Stimulated activated CD8-positive, alpha-beta memory T cell treated with anti-CD3 and anti-CD28 coated beads, Interleukin-7, amount 100 ng/mL, for 24 hours (primary cell): ENCODE results near the gene STAG1.
"Not testable (repeated sequence)": the region's sequence is repeated elsewhere in the genome, so short reads cannot be mapped to it uniquely, and the experiment has no call there.

Source experiments
- DNase-seq: peaks from one replicate; pipeline ENCODE4 v3.0.0-alpha.2; 2020; ENCODE audit warnings: low read depth

STAG1 gene

GRCh38 chr3:136505676-136506075 is 246.5 kb downstream of the STAG1 start:
- DNase-seq, result no peak

GRCh38 chr3:136503056-136503455 is 249.1 kb downstream of the STAG1 start:
- DNase-seq, result no peak

- DNase-seq, result no peak
Observed at GRCh38 chr3:136498919-136499447, 253.2 kb downstream of the STAG1 start.

GRCh38 chr3:136495213-136495612 is 257.0 kb downstream of the STAG1 start:
- DNase-seq, result no peak

GRCh38 chr3:136490646-136491405 is 261.4 kb downstream of the STAG1 start:
- no peak for DNase-seq

GRCh38 chr3:136485777-136486176 is 266.4 kb downstream of the STAG1 start:
- no peak for DNase-seq

- DNase-seq, result no peak
Observed at GRCh38 chr3:136476280-136476679, 275.9 kb downstream of the STAG1 start.

- not testable (repeated sequence) for DNase-seq
Observed at GRCh38 chr3:136474876-136475275, 277.3 kb downstream of the STAG1 start.

GRCh38 chr3:136473716-136474326 is 278.4 kb downstream of the STAG1 start:
- no peak for DNase-seq

GRCh38 chr3:136465296-136465695 is 286.9 kb downstream of the STAG1 start:
- no peak for DNase-seq

GRCh38 chr3:136464502-136464901 is 287.7 kb downstream of the STAG1 start:
- DNase-seq, result no peak

GRCh38 chr3:136463170-136463569 is 289.0 kb downstream of the STAG1 start:
- DNase-seq, result no peak

GRCh38 chr3:136457793-136458192 is 294.4 kb downstream of the STAG1 start:
- DNase-seq, result no peak

GRCh38 chr3:136456196-136456595 is 296.0 kb downstream of the STAG1 start:
- DNase-seq, result no peak

- DNase-seq, result no peak
Observed at GRCh38 chr3:136444581-136444980, 307.6 kb downstream of the STAG1 start.

- no peak for DNase-seq
Observed at GRCh38 chr3:136437043-136437442, 315.1 kb downstream of the STAG1 start.

GRCh38 chr3:136434429-136434828 is 317.7 kb downstream of the STAG1 start:
- DNase-seq, result no peak

- DNase-seq, result no peak
Observed at GRCh38 chr3:136432685-136433084, 319.5 kb downstream of the STAG1 start.

GRCh38 chr3:136428167-136428566 is 324.0 kb downstream of the STAG1 start:
- DNase-seq, result no peak

GRCh38 chr3:136427236-136427635 is 324.9 kb downstream of the STAG1 start:
- DNase-seq, result no peak

GRCh38 chr3:136414476-136414875 is 337.7 kb downstream of the STAG1 start:
- no peak for DNase-seq

- DNase-seq, result no peak
Observed at GRCh38 chr3:136412307-136412706, 339.9 kb downstream of the STAG1 start.

- DNase-seq, result no peak
Observed at GRCh38 chr3:136409549-136409948, 342.6 kb downstream of the STAG1 start.

- no peak for DNase-seq
Observed at GRCh38 chr3:136404056-136404455, 348.1 kb downstream of the STAG1 start.
